ENCODE measurements around the gene CCDC106. TPM values are rescaled to one million over a fixed set of nuclear protein-coding genes. Genes with fewer than 3 reads are reported as not detected.

Gene CCDC106
- total RNA-seq, 3 donors from 2014 or later, result 5.5 to 14.8 (median 6.3) TPM

GRCh38 chr19:55611300-55611982 lies 36.6 kb upstream of the CCDC106 start:
- Histone ChIP-seq H3K36me3 (ENCODE audit: low read depth) (peaks cover 3% of the 10 kb centered on the region), H3K4me1 (ENCODE audit: low read depth) (peaks cover 11% of the 10 kb centered on the region), H3K4me3 (no peak overlapping the region), H3K9me3 (no peaks in the 10 kb centered on the region)
- intact Hi-C loops (cut with DNase I, micrococcal nuclease), result no loop called here
- TF ChIP-seq CTCF (IDR thresholded peaks at IDR 0.05), result no peak
- ATAC-seq (no peak), DNase-seq (no peak)

GRCh38 chr19:55611983-55612645 lies 35.9 kb upstream of the CCDC106 start:
- no peak for TF ChIP-seq CTCF (IDR thresholded peaks at IDR 0.05)
- peaks cover 4% of the 10 kb centered on the region for H3K4me1 ChIP-seq (ENCODE audit: low read depth)
- no peaks in the 10 kb centered on the region for H3K9me3 ChIP-seq
- peaks cover 3% of the 10 kb centered on the region for H3K36me3 ChIP-seq (ENCODE audit: low read depth)
- no peak overlapping the region for H3K4me3 ChIP-seq
- intact Hi-C loops (cut with DNase I, micrococcal nuclease), result no loop called here
- ATAC-seq, result no peak
- DNase-seq, result no peak

GRCh38 chr19:55613396-55613795 lies 34.6 kb upstream of the CCDC106 start:
- Histone ChIP-seq H3K36me3 (ENCODE audit: low read depth) (peaks cover 3% of the 10 kb centered on the region), H3K9me3 (no peaks in the 10 kb centered on the region), H3K4me1 (ENCODE audit: low read depth) (no peaks in the 10 kb centered on the region), H3K4me3 (no peak overlapping the region)
- no peak for TF ChIP-seq CTCF (IDR thresholded peaks at IDR 0.05)
- no peak for ATAC-seq
- DNase-seq, result peak in 1 of 3 donors; percentile 47
- intact Hi-C loops (cut with DNase I, micrococcal nuclease), result no loop called here

- H3K36me3 ChIP-seq (ENCODE audit: low read depth), result peaks cover 3% of the 10 kb centered on the region
- no peaks in the 10 kb centered on the region for H3K4me1 ChIP-seq (ENCODE audit: low read depth)
- ATAC-seq (no peak), DNase-seq (peak in 1 of 3 donors; percentile 39)
- no peak for TF ChIP-seq CTCF (IDR thresholded peaks at IDR 0.05)
- no peak overlapping the region for H3K4me3 ChIP-seq
- intact Hi-C loops (cut with DNase I, micrococcal nuclease), result no loop called here
- no peaks in the 10 kb centered on the region for H3K9me3 ChIP-seq
These were observed 33.9 kb upstream of the CCDC106 start for GRCh38 chr19:55613930-55614710.

DNA sequence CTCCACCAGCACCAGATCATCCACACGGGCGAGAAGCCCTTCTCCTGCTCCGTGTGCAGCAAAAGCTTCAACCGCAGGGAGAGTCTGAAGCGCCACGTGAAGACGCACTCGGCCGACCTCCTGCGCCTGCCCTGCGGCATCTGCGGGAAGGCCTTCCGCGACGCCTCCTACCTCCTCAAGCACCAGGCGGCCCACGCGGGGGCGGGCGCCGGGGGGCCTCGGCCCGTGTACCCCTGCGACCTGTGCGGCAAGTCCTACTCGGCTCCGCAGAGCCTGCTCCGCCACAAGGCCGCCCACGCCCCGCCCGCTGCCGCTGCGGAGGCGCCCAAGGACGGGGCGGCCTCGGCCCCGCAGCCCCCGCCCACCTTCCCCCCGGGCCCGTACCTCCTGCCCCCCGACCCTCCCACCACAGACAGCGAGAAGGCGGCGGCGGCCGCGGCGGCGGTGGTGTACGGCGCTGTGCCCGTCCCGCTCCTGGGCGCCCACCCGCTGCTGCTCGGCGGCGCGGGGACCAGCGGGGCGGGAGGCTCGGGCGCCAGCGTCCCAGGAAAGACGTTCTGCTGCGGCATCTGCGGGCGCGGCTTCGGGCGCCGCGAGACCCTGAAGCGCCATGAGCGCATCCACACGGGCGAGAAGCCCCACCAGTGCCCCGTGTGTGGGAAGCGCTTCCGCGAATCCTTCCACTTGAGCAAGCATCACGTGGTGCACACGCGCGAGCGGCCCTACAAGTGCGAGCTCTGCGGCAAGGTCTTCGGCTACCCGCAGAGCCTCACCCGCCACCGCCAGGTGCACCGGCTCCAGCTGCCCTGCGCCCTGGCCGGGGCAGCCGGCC lies 33.1 kb upstream of the CCDC106 start:
- no peak for ATAC-seq
- no peak overlapping the region for H3K4me3 ChIP-seq
- TF ChIP-seq CTCF (IDR thresholded peaks at IDR 0.05), result no peak
- peaks cover 3% of the 10 kb centered on the region for H3K36me3 ChIP-seq (ENCODE audit: low read depth)
- H3K4me1 ChIP-seq (ENCODE audit: low read depth), result no peaks in the 10 kb centered on the region
- intact Hi-C loops (cut with DNase I, micrococcal nuclease), result no loop called here
- H3K9me3 ChIP-seq, result no peaks in the 10 kb centered on the region
- DNase-seq, result no peak
